Hematopoietic multipotent progenitor cell treated with erythropoietin and hydrocortisone succinate and interleukin-3 and kit ligand, for 8 days (in vitro differentiated cells): Measurements from ENCODE around the gene CSRNP2.
"Not testable (repeated sequence)": the region's sequence is repeated elsewhere in the genome, so short reads cannot be mapped to it uniquely, and the experiment has no call there.

ENCODE experiments used
- DNase-seq: peaks from one replicate; pipeline ENCODE4 v3.0.0-alpha.2; 2015

CSRNP2 gene

DNA sequence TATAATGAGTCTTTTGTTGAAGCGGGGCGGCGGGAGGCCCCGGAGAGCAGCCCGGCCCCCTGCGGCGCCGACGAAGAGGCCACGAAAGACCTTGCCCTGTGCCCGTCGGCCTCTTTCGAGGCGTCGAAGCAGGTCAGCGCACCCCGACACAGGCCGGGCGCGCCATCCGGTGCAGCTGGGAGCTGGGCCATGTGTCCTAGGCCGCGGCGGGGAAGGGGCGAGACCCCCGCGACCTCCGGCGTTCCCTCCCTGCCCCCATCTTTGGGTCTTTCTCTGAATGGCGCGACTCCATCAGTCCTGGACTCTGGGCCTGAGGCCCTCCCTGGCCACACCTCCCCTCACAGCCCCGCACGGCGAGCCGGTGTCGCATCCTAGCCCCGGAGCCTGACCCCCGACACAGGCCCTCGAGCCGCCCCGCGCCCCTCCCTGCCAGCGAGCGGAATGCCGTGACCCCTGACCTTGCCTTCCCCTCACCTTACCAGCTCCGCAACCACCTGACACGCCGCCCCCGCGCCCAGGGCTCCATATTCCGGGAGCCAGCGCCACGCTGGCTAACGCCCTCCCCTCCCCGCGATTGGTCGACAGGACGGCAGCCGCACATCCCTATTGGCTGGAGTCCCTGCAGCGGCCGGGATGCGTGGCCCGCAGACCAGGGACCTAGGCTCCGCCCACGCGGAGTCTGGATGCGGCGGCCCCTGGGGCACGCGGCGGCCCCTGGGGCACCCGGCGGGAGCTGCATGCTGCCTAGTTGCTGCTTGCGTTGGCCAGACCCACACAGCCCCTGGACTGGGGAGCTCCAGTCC, 57.4 kb downstream of the CSRNP2 start, which contains the start of gene SLC11A2:
TSS of gene SLC11A2 (minus strand) at position 549 of the 803 bp plus-strand sequence. CDS start 15,656 bp downstream, outside the sequence.
- peak; percentile 96 for DNase-seq

DNA sequence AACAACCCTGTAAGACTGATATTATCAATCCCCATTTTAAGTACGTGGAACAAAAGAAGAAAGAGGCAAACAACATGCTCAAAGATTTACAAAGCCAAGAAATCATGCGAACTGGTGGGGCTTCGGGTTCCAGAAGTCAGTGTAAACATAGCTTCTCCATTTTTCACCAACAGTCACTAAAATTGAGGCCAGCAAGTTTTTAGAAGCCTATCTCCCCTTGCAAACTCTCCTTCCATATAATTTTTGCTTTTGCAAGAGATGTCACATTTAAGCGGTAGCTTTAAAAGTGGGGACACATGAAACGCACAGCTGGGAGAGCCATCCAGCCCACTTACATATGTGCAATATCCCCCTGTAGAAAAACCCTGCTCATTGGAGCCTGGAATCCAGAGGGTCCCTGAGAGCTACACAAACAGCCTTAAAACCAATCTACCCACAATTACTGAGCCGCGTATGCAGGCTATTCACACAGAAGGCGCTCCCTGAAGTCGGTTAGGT, 58.0 kb downstream of the CSRNP2 start:
- no peak for DNase-seq

DNA sequence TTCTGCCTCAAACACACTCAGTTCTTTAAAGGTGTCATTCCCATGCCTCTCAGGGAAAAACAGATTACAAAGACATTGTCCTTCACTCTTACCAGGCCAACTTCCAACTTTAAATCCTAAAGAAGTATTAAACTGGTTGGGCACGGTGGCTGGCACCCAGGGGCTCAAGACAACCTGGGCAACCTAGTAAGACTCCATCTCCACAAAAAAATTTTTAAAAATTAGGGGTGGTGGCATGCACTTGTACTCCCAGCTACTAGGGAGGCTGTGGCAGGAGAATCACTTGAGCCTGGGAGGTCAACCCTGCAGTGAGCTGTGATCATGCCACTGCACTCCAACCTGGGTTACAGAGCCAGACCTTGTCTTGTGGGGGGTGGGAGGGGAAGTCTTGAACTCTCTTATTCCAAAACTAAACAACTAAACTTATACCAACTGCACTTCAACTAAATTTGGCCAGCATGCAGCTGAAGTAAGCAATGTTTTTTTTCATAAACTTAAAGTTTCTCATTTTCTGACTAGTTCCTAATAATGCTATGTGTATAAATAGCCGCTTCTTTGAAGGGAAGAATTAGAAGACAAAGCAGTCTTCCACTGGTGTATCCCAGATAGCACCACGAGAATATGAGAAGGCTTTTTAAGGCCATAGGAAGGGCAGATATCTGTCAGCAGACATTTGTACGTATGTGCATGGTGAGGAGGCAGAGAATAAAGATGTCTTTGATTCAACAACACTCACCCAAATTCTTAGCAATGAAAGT, 59.6 kb downstream of the CSRNP2 start:
- DNase-seq = peak; percentile 36

DNA sequence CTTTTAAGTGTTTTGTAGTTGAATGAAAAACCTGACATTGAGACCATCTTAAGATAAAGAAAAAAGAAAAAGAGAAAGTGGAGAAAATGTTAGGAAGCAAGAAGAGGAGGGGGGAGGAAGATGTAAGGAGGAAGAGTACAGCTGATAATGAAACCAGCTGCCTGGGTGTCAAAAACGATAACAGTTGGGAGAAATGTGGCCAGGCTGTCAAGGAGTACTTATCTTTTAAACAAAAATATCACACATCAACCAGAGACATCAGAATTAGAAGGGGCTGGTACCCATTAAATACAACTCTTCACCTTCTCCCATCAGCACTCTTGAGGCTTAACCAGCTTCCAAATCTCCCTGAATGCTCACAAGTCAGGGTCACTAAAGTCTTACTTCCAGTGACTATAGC, 61.7 kb downstream of the CSRNP2 start:
- peak; percentile 91 for DNase-seq

DNA sequence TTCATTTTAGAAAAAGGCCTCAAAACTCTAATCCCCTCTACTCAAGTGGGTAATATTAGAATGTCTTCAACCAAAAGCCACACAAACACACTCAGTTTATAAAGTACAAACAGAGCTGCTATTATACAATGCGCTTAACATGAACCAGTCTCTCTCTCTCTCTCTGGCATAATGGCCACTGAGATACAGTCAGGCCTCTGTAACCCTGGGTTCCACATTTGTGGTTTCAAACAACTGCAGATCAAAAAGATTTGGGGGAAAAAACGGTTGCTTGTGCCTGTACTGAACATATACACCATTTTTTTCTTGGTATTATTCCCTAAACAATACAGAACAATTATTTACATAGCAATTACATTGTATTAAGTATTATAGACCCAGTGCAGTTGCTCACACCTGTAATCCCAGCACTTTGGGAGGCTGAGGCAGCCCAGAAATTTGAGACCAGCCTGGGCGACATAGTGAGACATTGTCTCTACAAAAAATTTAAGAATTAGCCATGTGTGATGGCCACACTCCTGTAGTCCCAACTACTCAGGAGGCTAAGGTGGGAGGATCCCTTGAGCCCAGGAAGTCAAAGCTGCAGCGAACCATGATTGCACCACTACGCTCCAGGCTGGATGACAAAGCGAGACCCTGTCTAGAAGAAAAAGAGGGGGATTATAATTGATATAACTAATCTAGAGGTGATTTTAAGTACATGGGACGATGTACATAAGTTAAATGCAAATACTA, 62.8 kb downstream of the CSRNP2 start:
- DNase-seq = peak; percentile 88

DNA sequence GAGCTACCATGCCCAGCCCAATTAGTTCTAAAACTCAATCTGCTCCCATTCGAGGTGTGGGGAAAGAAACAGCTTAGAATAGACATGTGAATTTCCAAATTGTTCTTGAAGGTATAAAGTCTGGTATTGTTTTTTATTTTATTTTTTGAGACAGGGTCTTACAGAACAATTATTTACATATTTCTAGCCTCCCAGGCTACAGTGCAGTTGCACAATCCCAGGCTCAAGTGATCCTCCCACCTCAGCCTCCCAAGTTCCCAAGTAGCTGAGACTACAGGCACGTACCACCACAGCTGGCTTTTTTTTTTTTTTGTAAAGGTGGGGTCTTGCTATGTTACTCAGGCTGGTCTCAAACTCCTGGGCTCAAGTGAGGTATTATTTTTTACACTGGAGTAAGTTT, 63.5 kb downstream of the CSRNP2 start:
- DNase-seq = no peak

DNA sequence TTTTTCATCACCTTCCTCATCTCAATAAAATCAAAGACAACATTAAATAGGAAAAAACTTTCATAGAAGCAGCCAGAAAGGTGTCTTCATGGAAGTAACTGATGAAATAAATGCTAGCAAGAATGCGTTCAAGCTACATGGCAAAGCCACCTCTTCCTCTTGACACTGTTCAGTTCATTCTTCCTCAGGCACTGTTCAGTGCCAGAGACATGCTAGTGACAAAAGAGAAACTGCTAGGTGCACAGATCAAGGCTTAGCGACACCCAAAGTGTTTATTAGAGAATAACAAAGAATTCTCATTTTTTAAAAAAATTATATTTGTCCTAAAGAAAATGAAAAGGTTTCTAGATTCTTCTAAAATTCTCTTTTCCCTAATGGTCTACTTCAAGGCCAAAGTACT, 64.4 kb downstream of the CSRNP2 start:
- DNase-seq = peak; percentile 22

DNA sequence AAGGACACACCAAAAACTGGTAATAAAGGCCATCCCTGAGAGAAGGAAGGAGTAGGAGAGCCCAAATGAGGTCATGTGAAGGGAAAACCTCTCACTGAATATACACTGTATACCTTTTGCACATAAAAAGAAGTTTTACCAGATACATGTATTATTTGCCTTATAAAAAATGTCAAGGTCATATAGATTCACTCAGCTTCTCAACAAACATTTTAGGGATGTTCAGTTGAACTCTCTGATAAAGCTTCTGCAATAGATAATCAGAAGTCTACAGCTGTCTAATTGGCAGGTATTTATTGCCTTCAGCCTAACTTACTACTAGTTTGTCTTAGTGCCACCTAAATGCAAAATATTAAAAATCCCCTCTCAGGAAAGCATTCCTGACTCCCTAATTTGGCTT, 65.9 kb downstream of the CSRNP2 start:
- DNase-seq = peak; percentile 76

DNA sequence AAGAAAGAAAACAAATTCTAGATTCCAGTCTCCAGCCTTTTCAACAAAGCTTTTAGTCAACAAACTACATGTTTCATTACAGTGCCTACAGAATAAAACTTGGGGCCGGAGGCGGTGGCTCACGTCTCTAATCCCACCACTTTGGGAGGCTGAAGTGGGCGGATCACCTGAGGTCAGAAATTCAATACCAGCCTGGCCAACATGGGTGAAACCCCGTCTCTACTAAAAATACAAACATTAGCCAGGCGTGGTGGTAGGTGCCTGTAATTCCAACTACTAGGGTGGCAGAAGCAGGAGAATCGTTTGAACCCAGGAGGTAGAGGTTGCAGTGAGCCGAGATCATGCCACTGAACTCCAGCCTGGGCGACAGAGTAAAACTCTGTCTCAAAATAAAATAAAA, 68.9 kb downstream of the CSRNP2 start:
- DNase-seq = not testable (repeated sequence)

DNA sequence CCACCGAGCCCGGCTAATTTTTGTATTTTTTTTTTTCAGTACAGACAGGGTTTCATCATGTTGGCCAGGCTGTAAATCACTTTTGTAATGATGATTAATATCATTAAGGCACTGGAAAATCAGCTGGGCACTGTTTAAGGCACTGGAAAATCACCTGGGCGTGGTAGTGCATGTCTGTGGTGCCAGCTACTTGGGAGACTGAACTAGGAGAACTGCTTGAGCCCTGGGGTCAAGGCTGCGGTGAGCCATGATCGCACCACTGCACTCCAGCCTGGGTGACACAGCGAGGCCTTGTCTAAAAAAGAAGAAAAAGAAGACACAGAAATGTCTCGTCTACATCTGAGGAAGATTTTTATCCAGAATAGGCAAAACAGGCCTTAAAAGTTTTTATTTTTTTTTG, 70.0 kb downstream of the CSRNP2 start:
- no peak for DNase-seq

DNA sequence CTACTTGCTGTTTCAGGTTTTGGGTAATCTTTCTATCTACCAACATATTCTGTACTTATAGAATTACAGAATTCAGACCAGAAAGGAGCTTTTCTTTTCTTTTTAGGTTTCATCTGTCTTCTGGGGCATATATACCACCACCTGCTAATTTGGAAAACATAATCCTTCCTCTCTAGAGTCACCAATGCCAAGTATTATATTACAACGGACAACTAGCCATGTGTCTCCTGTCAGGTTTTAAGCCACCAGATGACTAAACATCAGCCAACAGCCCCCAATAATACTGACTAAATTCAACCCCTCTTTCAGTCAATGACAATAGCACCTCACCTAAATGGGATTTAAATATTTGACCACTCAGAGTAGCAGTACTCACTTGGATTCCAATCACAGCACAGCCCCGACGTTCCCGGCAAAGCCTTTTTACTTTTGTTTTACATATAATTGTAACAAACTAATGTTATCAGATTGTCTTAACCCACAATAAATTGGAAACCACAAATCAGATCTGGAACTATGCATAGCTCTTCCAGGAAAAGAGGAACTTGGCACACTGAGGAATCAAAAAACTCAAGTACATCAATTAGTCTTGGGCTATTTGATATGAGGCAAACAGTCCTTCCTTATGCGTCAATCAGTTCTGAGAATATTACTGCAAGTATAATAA, 70.7 kb downstream of the CSRNP2 start:
- peak; percentile 70 for DNase-seq

DNA sequence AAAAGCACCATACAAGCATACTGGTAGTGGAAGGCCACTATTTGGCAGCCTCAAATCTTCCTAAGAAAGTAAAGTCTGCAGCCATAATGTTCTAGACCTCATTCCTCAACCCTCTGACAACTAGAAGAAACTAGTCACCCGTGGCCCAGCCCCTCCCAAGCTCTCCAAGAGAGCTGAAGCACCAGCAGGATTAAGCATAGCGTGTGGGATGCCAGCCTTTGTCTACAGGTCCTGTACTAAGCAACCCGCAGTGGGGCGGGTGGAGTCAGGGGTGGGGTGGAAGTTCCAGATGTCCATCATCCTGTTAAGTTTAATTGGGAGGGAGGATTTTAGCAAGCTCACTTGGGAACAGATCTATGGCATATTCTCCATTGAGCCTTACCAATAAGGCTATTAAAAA, 71.4 kb downstream of the CSRNP2 start:
- peak; percentile 22 for DNase-seq
